HCT116 (cell line): Measurements from ENCODE around the gene PITPNM1.

Source experiments
- ELF1 ChIP-seq: IDR thresholded peaks from 2 replicates; pipeline ENCODE4 v1.6.1; 2012; ENCODE audit warnings: low read depth, borderline replicate concordance
- JUND ChIP-seq: IDR thresholded peaks from 2 replicates; pipeline ENCODE4 v1.6.1; 2012
- POLR2A ChIP-seq: IDR thresholded peaks from 2 replicates; pipeline ENCODE4 v1.7.0; 2011; ENCODE audit warnings: borderline replicate concordance; ENCODE audit not compliant: insufficient read depth, insufficient read length; ENCODE audit errors: extremely low read depth
- POLR2AphosphoS5 ChIP-seq: IDR thresholded peaks from 2 replicates; pipeline ENCODE4 v1.6.1; 2011; ENCODE audit warnings: mild to moderate bottlenecking, low read depth, low read length, moderate library complexity
- RAD21 ChIP-seq: IDR thresholded peaks from 2 replicates; pipeline ENCODE4 v1.6.1; 2012; ENCODE audit warnings: low read depth, mild to moderate bottlenecking
- SIN3A ChIP-seq: IDR thresholded peaks from 2 replicates; pipeline ENCODE4 v1.6.1; 2012; ENCODE audit warnings: low read depth
- TCF7L2 ChIP-seq: IDR thresholded peaks from 2 replicates; pipeline ENCODE4 v1.7.0; 2011; ENCODE audit warnings: borderline replicate concordance, inconsistent platforms; ENCODE audit not compliant: insufficient read depth, insufficient read length; ENCODE audit errors: extremely low read depth
- YY1 ChIP-seq: IDR thresholded peaks from 2 replicates; pipeline ENCODE4 v1.6.1; 2011; ENCODE audit warnings: low read length, low read depth, moderate library complexity, mild to moderate bottlenecking; ENCODE audit not compliant: insufficient replicate concordance; ENCODE audit errors: extremely low read depth
- ZFX ChIP-seq: fragments of 450-650 bp; IDR thresholded peaks from 2 replicates; pipeline ENCODE4 v1.6.1; 2017
- TF ChIP-seq, protein P1 (sequence below), 3 experiments: fragments of 200-600 bp in 1 of 3; sonication (generic) in 1 of 3; IDR thresholded peaks in 2 of 3; conservative IDR thresholded peaks in 1 of 3; 2 replicates each; pipeline ENCODE4 v1.5.1; 2012 to 2017; ENCODE audit warnings: low read depth in 2 of 3, low read length in 2 of 3, antibody characterized with exemption in 1 of 3, borderline replicate concordance in 1 of 3, control low read depth in 1 of 3, mild to moderate bottlenecking in 1 of 3, mixed read lengths in 1 of 3, mixed run types in 1 of 3, moderate library complexity in 1 of 3; ENCODE audit not compliant: insufficient read depth in 1 of 3
- TF ChIP-seq, protein P2 (sequence below): IDR thresholded peaks from 2 replicates; pipeline ENCODE4 v1.6.1; 2011; ENCODE audit warnings: mild to moderate bottlenecking, low read length, moderate library complexity; ENCODE audit not compliant: insufficient replicate concordance; ENCODE audit errors: extremely low read depth

DNA sequence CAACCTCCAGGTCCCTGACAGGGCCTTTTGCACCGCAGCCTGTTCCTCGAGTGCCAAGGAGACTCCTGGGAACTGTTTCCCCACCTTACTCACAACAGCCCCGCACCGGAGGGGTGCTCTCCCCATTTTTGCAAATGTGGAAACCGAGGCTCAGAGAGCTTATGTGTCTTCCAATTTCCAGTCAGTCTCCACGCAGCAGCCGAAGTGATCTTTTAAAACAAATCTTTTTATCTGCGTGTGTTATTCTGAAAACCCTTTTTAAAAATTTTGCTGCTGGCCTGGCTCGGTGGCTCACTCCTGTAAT is 35.7 kb downstream of the PITPNM1 start:
- TF ChIP-seq, protein P1, sequence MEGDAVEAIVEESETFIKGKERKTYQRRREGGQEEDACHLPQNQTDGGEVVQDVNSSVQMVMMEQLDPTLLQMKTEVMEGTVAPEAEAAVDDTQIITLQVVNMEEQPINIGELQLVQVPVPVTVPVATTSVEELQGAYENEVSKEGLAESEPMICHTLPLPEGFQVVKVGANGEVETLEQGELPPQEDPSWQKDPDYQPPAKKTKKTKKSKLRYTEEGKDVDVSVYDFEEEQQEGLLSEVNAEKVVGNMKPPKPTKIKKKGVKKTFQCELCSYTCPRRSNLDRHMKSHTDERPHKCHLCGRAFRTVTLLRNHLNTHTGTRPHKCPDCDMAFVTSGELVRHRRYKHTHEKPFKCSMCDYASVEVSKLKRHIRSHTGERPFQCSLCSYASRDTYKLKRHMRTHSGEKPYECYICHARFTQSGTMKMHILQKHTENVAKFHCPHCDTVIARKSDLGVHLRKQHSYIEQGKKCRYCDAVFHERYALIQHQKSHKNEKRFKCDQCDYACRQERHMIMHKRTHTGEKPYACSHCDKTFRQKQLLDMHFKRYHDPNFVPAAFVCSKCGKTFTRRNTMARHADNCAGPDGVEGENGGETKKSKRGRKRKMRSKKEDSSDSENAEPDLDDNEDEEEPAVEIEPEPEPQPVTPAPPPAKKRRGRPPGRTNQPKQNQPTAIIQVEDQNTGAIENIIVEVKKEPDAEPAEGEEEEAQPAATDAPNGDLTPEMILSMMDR (IDR thresholded peaks at IDR 0.05 in 2 of 3, conservative IDR thresholded peaks at IDR 0.05 in 1 of 3; ENCODE audit: borderline replicate concordance in 1 of 3, insufficient read depth in 1 of 3, low read depth in 2 of 3, low read length in 2 of 3) = 0 out of 6 replicates have a peak, but pooled peaks of 1 of the 3 experiments have one; percentile 2
- TF ChIP-seq ZFX = no peak
- TF ChIP-seq RAD21 = no peak
- TF ChIP-seq SIN3A = no peak
- TF ChIP-seq, protein P2, sequence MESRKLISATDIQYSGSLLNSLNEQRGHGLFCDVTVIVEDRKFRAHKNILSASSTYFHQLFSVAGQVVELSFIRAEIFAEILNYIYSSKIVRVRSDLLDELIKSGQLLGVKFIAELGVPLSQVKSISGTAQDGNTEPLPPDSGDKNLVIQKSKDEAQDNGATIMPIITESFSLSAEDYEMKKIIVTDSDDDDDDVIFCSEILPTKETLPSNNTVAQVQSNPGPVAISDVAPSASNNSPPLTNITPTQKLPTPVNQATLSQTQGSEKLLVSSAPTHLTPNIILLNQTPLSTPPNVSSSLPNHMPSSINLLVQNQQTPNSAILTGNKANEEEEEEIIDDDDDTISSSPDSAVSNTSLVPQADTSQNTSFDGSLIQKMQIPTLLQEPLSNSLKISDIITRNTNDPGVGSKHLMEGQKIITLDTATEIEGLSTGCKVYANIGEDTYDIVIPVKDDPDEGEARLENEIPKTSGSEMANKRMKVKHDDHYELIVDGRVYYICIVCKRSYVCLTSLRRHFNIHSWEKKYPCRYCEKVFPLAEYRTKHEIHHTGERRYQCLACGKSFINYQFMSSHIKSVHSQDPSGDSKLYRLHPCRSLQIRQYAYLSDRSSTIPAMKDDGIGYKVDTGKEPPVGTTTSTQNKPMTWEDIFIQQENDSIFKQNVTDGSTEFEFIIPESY = no peak
- TF ChIP-seq POLR2A = no peak
- no peak for TF ChIP-seq ELF1
- TF ChIP-seq TCF7L2 = no peak
- TF ChIP-seq JUND = no peak
- TF ChIP-seq POLR2AphosphoS5 = no peak
- TF ChIP-seq YY1 = no peak
